GM23248 (cell line): Measurements from ENCODE around the gene PON3. TPM values are rescaled to one million over a fixed set of nuclear protein-coding genes. Genes with fewer than 3 reads are reported as not detected.
A peak's percentile ranks its signal among the peaks of the same experiment; 100 is the strongest.

Experiments used
- DNase-seq: peaks from one replicate; pipeline ENCODE4 v3.0.0-alpha.2; 2015
- H2AFZ ChIP-seq: fragments of 200-600 bp; sonication (generic); 2 replicates; pipeline ENCODE4 v1.6.1; 2016; ENCODE audit warnings: antibody characterized with exemption
- H3F3A ChIP-seq: fragments of 200-600 bp; sonication (generic); 2 replicates; pipeline ENCODE4 v1.6.1; 2016; ENCODE audit warnings: mild to moderate bottlenecking, antibody characterized with exemption, mixed run types; ENCODE audit not compliant: insufficient read depth
- H3K27ac ChIP-seq: fragments of 200-600 bp; sonication (generic); 2 replicates; pipeline ENCODE4 v1.5.1; 2016; ENCODE audit warnings: mild to moderate bottlenecking
- H3K27me3 ChIP-seq: fragments of 200-600 bp; sonication (generic); replicated peaks from 2 replicates; pipeline ENCODE4 v1.6.1; 2016; ENCODE audit warnings: mild to moderate bottlenecking; ENCODE audit not compliant: insufficient read depth
- H3K36me3 ChIP-seq: fragments of 200-600 bp; sonication (generic); 2 replicates; pipeline ENCODE4 v1.6.1; 2016; ENCODE audit warnings: low read depth, mild to moderate bottlenecking
- H3K4me1 ChIP-seq: fragments of 200-600 bp; sonication (generic); 2 replicates; pipeline ENCODE4 v1.6.1; 2016; ENCODE audit warnings: mild to moderate bottlenecking; ENCODE audit not compliant: insufficient read depth
- H3K4me2 ChIP-seq: fragments of 200-600 bp; sonication (generic); one replicate; pipeline ENCODE4 v1.6.1; 2016; ENCODE audit warnings: mild to moderate bottlenecking; ENCODE audit not compliant: unreplicated experiment
- H3K4me3 ChIP-seq: fragments of 200-600 bp; sonication (generic); 2 replicates; pipeline ENCODE4 v1.5.1; 2016; ENCODE audit warnings: mild to moderate bottlenecking
- H3K79me2 ChIP-seq: fragments of 200-600 bp; sonication (generic); 2 replicates; pipeline ENCODE4 v1.6.1; 2016; ENCODE audit warnings: mild to moderate bottlenecking; ENCODE audit not compliant: insufficient read depth
- H3K9ac ChIP-seq: fragments of 200-600 bp; sonication (generic); 2 replicates; pipeline ENCODE4 v1.6.1; 2016; ENCODE audit warnings: mild to moderate bottlenecking
- H3K9me2 ChIP-seq: fragments of 200-600 bp; sonication (generic); 2 replicates; pipeline ENCODE4 v1.6.1; 2016; ENCODE audit warnings: mixed run types, mild to moderate bottlenecking, moderate library complexity; ENCODE audit not compliant: insufficient read depth
- H3K9me3 ChIP-seq: fragments of 200-600 bp; sonication (generic); one replicate; pipeline ENCODE4 v1.6.1; 2017; ENCODE audit warnings: low read depth
- H4K20me1 ChIP-seq: fragments of 200-600 bp; sonication (generic); 2 replicates; pipeline ENCODE4 v1.6.0; 2016; ENCODE audit not compliant: insufficient read depth
- EZH2 ChIP-seq: fragments of 200-600 bp; sonication (generic); IDR thresholded peaks from 2 replicates; pipeline ENCODE4 v1.6.1; 2018; ENCODE audit warnings: antibody characterized with exemption, mild to moderate bottlenecking; ENCODE audit not compliant: insufficient read depth, poor library complexity, severe bottlenecking
- EZH2phosphoT487 ChIP-seq: fragments of 200-600 bp; sonication (generic); IDR thresholded peaks from 2 replicates; pipeline ENCODE4 v1.6.1; 2018; ENCODE audit warnings: antibody characterized with exemption, moderate library complexity, mild to moderate bottlenecking, low read depth; ENCODE audit not compliant: insufficient read depth
- WGBS, 2 experiments: methylation state at CpG; one replicate each; pipeline ENCODE4 v1.1.6; 2015 to 2017; ENCODE audit warnings: low lambda C conversion rate in 2 of 2, low coverage in 1 of 2; ENCODE audit errors: missing lambda C conversion rate in 2 of 2; 5-methylcytosine and 5-hydroxymethylcytosine counted together
- in situ Hi-C: fragments of 300-500 bp; cut with MboI; formaldehyde crosslinking; loops from 2 replicates; pipeline ENCODE4 v1.15.0; 2020
- polyA plus RNA-seq: library from polyadenylated mRNA; unstranded; fragments of >200 nt; fragmentation: Nextera tagmentation; extraction: Ambion mirVana; gene quantifications from 2 replicates; pipeline ENCODE4 v1.2.1, GENCODE V29; 2016
- total RNA-seq: library from RNA; depleted of rRNA; stranded (reverse); fragments of >200 nt; shearing (Covaris generic); gene quantifications from 2 replicates; pipeline ENCODE4 v1.2.3, GENCODE V29; 2014

PON3 gene
- total and polyA plus RNA-seq, 2 experiments from 2014 or later = not detected

- Histone ChIP-seq H3K9me3 (no peaks in the 10 kb centered on the region), H3F3A (no peaks in the 10 kb centered on the region), H3K27me3 (no peaks in the 10 kb centered on the region), H3K27ac (no peak overlapping the region), H3K79me2 (no peaks in the 10 kb centered on the region), H4K20me1 (no peaks in the 10 kb centered on the region), H3K9ac (no peak overlapping the region), H3K4me1 (no peaks in the 10 kb centered on the region), H3K36me3 (no peaks in the 10 kb centered on the region), H3K4me3 (no peak overlapping the region), H3K4me2 (no peak overlapping the region), H2AFZ (no peak overlapping the region), H3K9me2 (no peaks in the 10 kb centered on the region)
- in situ Hi-C loops = no loop called here
- peak; percentile 5 for DNase-seq
- WGBS, 2 experiments = 3 to 4% methylated on average over 3 of the region's 3 CpGs
- TF ChIP-seq EZH2phosphoT487 (no peak), EZH2 (no peak)
Measured at GRCh38 chr7:95357623-95358022, 38.6 kb downstream of the PON3 start.

- Histone ChIP-seq H3K27me3 (no peaks in the 10 kb centered on the region), H3K9me2 (no peaks in the 10 kb centered on the region), H4K20me1 (no peaks in the 10 kb centered on the region), H3K36me3 (no peaks in the 10 kb centered on the region), H2AFZ (no peak overlapping the region), H3K4me1 (no peaks in the 10 kb centered on the region), H3K9ac (no peak overlapping the region), H3K4me2 (no peak overlapping the region), H3K9me3 (no peaks in the 10 kb centered on the region), H3K79me2 (no peaks in the 10 kb centered on the region), H3F3A (no peaks in the 10 kb centered on the region), H3K27ac (no peak overlapping the region), H3K4me3 (no peak overlapping the region)
- TF ChIP-seq EZH2phosphoT487 (no peak), EZH2 (no peak)
- 50 to 52% methylated on average over 4 of the region's 4 CpGs for WGBS, 2 experiments
- no peak for DNase-seq
- in situ Hi-C loops = no loop called here
Measured at GRCh38 chr7:95342642-95343307, 53.4 kb downstream of the PON3 start.

GRCh38 chr7:95342029-95342428 lies 54.1 kb downstream of the PON3 start:
- in situ Hi-C loops = no loop called here
- no peak for DNase-seq
- no peaks in the 10 kb centered on the region for H3F3A ChIP-seq
- H3K9me2 ChIP-seq = no peaks in the 10 kb centered on the region
- no peak overlapping the region for H2AFZ ChIP-seq
- no peak overlapping the region for H3K9ac ChIP-seq
- H3K4me1 ChIP-seq = no peaks in the 10 kb centered on the region
- H3K79me2 ChIP-seq = no peaks in the 10 kb centered on the region
- no peak overlapping the region for H3K27ac ChIP-seq
- no peaks in the 10 kb centered on the region for H3K9me3 ChIP-seq
- no peak overlapping the region for H3K4me3 ChIP-seq
- no peaks in the 10 kb centered on the region for H3K36me3 ChIP-seq
- H4K20me1 ChIP-seq = no peaks in the 10 kb centered on the region
- 68 to 72% methylated on average over 3 of the region's 3 CpGs for WGBS, 2 experiments
- H3K27me3 ChIP-seq = no peaks in the 10 kb centered on the region
- H3K4me2 ChIP-seq = no peak overlapping the region
- TF ChIP-seq EZH2phosphoT487 (no peak), EZH2 (no peak)

GRCh38 chr7:95340491-95340890 lies 55.7 kb downstream of the PON3 start:
- Histone ChIP-seq H3K4me2 (no peak overlapping the region), H2AFZ (no peak overlapping the region), H3K9me2 (no peaks in the 10 kb centered on the region), H3F3A (peaks cover 11% of the 10 kb centered on the region; the same call in 1 of the 2 replicates), H3K79me2 (no peaks in the 10 kb centered on the region), H3K4me1 (peaks cover 6% of the 10 kb centered on the region), H3K9me3 (no peaks in the 10 kb centered on the region), H3K4me3 (no peak overlapping the region), H3K36me3 (no peaks in the 10 kb centered on the region), H4K20me1 (no peaks in the 10 kb centered on the region), H3K9ac (no peak overlapping the region), H3K27me3 (no peaks in the 10 kb centered on the region), H3K27ac (no peak overlapping the region)
- no peak for DNase-seq
- TF ChIP-seq EZH2phosphoT487 (no peak), EZH2 (no peak)
- WGBS, 2 experiments = 73 to 75% methylated on average over 2 of the region's 2 CpGs
- in situ Hi-C loops = no loop called here
